Measurements from ENCODE around the gene SPEN. TPM values are rescaled to one million over a fixed set of nuclear protein-coding genes. Genes with fewer than 3 reads are reported as not detected.

The SPEN gene
- total and polyA plus RNA-seq, 9 of the 15 experiments (the other 6 are each of a cell fraction or from before 2014, with no cell fraction given) = 5.7 to 87.5 (median 27.2) TPM

DNA sequence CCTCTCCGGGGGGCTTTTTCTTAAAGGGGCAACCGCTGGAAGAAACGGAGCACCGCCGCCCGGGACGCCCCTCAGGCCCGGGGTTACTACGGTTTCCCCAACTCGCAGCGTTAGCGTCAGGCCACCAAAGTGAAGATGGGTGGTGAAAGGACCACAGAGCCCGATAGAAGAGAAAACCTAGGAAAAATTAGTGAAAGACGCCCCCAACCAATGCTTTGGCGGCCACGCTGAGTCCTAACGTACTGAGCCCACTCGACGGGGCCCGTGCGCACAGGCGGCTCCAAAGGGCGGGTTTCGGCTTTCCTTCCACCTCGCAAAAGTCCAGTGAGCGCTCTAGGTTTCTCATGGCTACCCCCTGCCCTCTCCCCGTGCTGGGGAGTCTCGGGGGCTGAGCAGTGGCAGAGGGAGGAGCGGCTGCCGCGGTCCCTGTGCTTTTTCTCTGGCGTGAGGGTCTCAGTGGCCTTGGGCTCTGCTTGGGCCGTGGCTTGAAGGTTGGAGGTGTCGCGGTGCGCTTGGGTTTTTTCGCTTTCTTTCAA lies 12.2 kb upstream of the SPEN start (continued):
- TF ChIP-seq ARID4B (CRISPR knock-in tag; IDR thresholded peaks at IDR 0.05) = no peak; the same call in 1 of the 2 replicates
- no peak for TF ChIP-seq RBM17 (IDR thresholded peaks at IDR 0.05; ENCODE audit: borderline replicate concordance, low read depth, low read length)
- TF ChIP-seq, protein P1, sequence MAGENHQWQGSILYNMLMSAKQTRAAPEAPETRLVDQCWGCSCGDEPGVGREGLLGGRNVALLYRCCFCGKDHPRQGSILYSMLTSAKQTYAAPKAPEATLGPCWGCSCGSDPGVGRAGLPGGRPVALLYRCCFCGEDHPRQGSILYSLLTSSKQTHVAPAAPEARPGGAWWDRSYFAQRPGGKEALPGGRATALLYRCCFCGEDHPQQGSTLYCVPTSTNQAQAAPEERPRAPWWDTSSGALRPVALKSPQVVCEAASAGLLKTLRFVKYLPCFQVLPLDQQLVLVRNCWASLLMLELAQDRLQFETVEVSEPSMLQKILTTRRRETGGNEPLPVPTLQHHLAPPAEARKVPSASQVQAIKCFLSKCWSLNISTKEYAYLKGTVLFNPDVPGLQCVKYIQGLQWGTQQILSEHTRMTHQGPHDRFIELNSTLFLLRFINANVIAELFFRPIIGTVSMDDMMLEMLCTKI (IDR thresholded peaks at IDR 0.05; ENCODE audit: partially characterized antibody) = no peak
- no peak for TF ChIP-seq ZNF398 (CRISPR knock-in tag; IDR thresholded peaks at IDR 0.05)
- no peak for TF ChIP-seq DDX20 (tag; IDR thresholded peaks at IDR 0.05; ENCODE audit: low read depth)
- TF ChIP-seq, protein P2, sequence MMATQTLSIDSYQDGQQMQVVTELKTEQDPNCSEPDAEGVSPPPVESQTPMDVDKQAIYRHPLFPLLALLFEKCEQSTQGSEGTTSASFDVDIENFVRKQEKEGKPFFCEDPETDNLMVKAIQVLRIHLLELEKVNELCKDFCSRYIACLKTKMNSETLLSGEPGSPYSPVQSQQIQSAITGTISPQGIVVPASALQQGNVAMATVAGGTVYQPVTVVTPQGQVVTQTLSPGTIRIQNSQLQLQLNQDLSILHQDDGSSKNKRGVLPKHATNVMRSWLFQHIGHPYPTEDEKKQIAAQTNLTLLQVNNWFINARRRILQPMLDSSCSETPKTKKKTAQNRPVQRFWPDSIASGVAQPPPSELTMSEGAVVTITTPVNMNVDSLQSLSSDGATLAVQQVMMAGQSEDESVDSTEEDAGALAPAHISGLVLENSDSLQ (IDR thresholded peaks at IDR 0.05) = no peak
- TF ChIP-seq, protein P3, sequence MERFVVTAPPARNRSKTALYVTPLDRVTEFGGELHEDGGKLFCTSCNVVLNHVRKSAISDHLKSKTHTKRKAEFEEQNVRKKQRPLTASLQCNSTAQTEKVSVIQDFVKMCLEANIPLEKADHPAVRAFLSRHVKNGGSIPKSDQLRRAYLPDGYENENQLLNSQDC (CRISPR knock-in tag; IDR thresholded peaks at IDR 0.05) = no peak
- 0 out of 2 replicates have a peak, but pooled peaks have one; percentile 21 for TF ChIP-seq ZNF431 (CRISPR knock-in tag; IDR thresholded peaks at IDR 0.05)
- no peak for TF ChIP-seq PTRF (tag; IDR thresholded peaks at IDR 0.05)
- no peak; the same call in 1 of the 2 replicates for TF ChIP-seq KDM2B (CRISPR knock-in tag; IDR thresholded peaks at IDR 0.05)
- TF ChIP-seq ZFP30 (CRISPR knock-in tag; IDR thresholded peaks at IDR 0.05; ENCODE audit: borderline replicate concordance) = no peak

Measured in K562 (cell line).